SK-N-SH (cell line): ENCODE results near the gene DHX36. TPM values are rescaled to one million over a fixed set of nuclear protein-coding genes. Genes with fewer than 3 reads are reported as not detected.

Experiments used
- CTCF ChIA-PET: fragments of 300-600, 350-600 bp; formaldehyde crosslinking; extraction: SDS; loops from one replicate; lab custom pipeline; 2021; lab: Yijun Ruan, JAX
- POLR2A ChIA-PET: fragments of 350-600 bp; sonication (Branson Sonifier 250); formaldehyde crosslinking; extraction: SDS; loops from one replicate; lab custom pipeline; 2020; ENCODE audit warnings: antibody characterized with exemption, inconsistent platforms; lab: Yijun Ruan, JAX
- DNase-seq: peaks from one replicate; pipeline ENCODE4 v3.0.0; 2012
- H2AFZ ChIP-seq: fragments of 200-600 bp; sonication (generic); 2 replicates; pipeline ENCODE4 v1.8.1; 2016; ENCODE audit warnings: antibody characterized with exemption, mild to moderate bottlenecking, low read depth
- H3F3A ChIP-seq: fragments of 200-600 bp; sonication (generic); replicated peaks from 2 replicates; pipeline ENCODE3; 2016; ENCODE audit warnings: antibody characterized with exemption, mild to moderate bottlenecking; ENCODE audit not compliant: insufficient read depth
- H3K27ac ChIP-seq, 2 experiments: fragments of 200-500 bp in 1 of 2; fragments of 200-600 bp in 1 of 2; sonication (Bioruptor generic) in 1 of 2; sonication (generic), shearing (Covaris generic) in 1 of 2; 2 replicates each; pipeline versions ENCODE4 v1.5.1 to v1.6.1; 2014 to 2016; ENCODE audit warnings: low read depth in 2 of 2, inconsistent platforms in 1 of 2, low read length in 1 of 2, mild to moderate bottlenecking in 1 of 2, mixed read lengths in 1 of 2
- H3K27me3 ChIP-seq: fragments of 200-600 bp; sonication (generic), shearing (Covaris generic); 2 replicates; pipeline ENCODE4 v1.6.1; 2016; ENCODE audit warnings: mixed run types; ENCODE audit not compliant: insufficient read depth
- H3K36me3 ChIP-seq, 2 experiments: fragments of 200-500 bp in 1 of 2; fragments of 200-600 bp in 1 of 2; sonication (Bioruptor generic) in 1 of 2; sonication (generic) in 1 of 2; replicated peaks in 1 of 2; 2 replicates each; pipeline versions ENCODE3 to v1.5.1; 2014 to 2016; ENCODE audit warnings: low read length in 1 of 2, mild to moderate bottlenecking in 1 of 2; ENCODE audit not compliant: insufficient read depth in 2 of 2, control insufficient read depth in 1 of 2
- H3K4me1 ChIP-seq, 2 experiments: fragments of 200-500 bp in 1 of 2; fragments of 200-600 bp in 1 of 2; sonication (Bioruptor generic) in 1 of 2; sonication (generic), shearing (Covaris generic) in 1 of 2; 2 replicates each; pipeline versions ENCODE4 v1.5.1 to v1.6.1; 2014 to 2016; ENCODE audit warnings: low read depth in 1 of 2, low read length in 1 of 2, mixed run types in 1 of 2; ENCODE audit not compliant: insufficient read depth in 2 of 2, control insufficient read depth in 1 of 2
- H3K4me2 ChIP-seq: fragments of 200-600 bp; sonication (generic), shearing (Covaris generic); 2 replicates; pipeline ENCODE4 v1.6.1; 2017; ENCODE audit warnings: mixed run types
- H3K4me3 ChIP-seq, 2 experiments: fragments of 200-500 bp in 1 of 2; fragments of 200-600 bp in 1 of 2; sonication (Bioruptor generic) in 1 of 2; sonication (generic), shearing (Covaris generic) in 1 of 2; 2 replicates each; pipeline versions ENCODE4 v1.5.1 to v1.8.1; 2014 to 2016; ENCODE audit warnings: low read depth in 2 of 2, inconsistent platforms in 1 of 2, low read length in 1 of 2, mild to moderate bottlenecking in 1 of 2, mixed read lengths in 1 of 2, moderate library complexity in 1 of 2
- H3K79me2 ChIP-seq: fragments of 200-600 bp; sonication (generic); 2 replicates; pipeline ENCODE4 v1.8.1; 2017; ENCODE audit warnings: mild to moderate bottlenecking; ENCODE audit not compliant: insufficient read depth
- H3K9ac ChIP-seq: fragments of 200-600 bp; sonication (generic); 2 replicates; pipeline ENCODE4 v1.6.1; 2017; ENCODE audit warnings: mixed run types
- H3K9me2 ChIP-seq: fragments of 200-600 bp; sonication (generic); 2 replicates; pipeline ENCODE4 v1.6.1; 2017; ENCODE audit warnings: mixed run types
- H3K9me3 ChIP-seq: fragments of 200-600 bp; sonication (generic); 2 replicates; pipeline ENCODE4 v1.6.1; 2017; ENCODE audit warnings: mixed run types, mild to moderate bottlenecking, moderate library complexity
- H4K20me1 ChIP-seq: fragments of 200-600 bp; sonication (generic); 2 replicates; pipeline ENCODE4 v1.6.1; 2017; ENCODE audit warnings: mild to moderate bottlenecking, mixed run types; ENCODE audit not compliant: insufficient read depth
- CHD2 ChIP-seq: fragments of 150-350 bp; IDR thresholded peaks from 2 replicates; pipeline ENCODE4 v1.6.1; 2018; ENCODE audit warnings: low read length; ENCODE audit not compliant: partially characterized antibody
- CTCF ChIP-seq: fragments of 200-600 bp; sonication (generic); IDR thresholded peaks from 2 replicates; pipeline ENCODE4 v1.6.1; 2017; ENCODE audit warnings: antibody characterized with exemption, mild to moderate bottlenecking, moderate library complexity
- EP300 ChIP-seq, 2 experiments: IDR thresholded peaks; 2 replicates each; pipeline versions ENCODE4 v1.4.0 to v1.6.1; 2012; ENCODE audit warnings: borderline replicate concordance in 1 of 2, low read depth in 1 of 2, low read length in 1 of 2
- EZH2phosphoT487 ChIP-seq: fragments of 200-600 bp; sonication (generic); IDR thresholded peaks from 2 replicates; pipeline ENCODE4 v1.6.1; 2017; ENCODE audit warnings: low read depth, mixed run types, mild to moderate bottlenecking, antibody characterized with exemption, moderate library complexity, borderline replicate concordance
- FOSL2 ChIP-seq: IDR thresholded peaks from 2 replicates; pipeline ENCODE4 v1.4.0; 2012; ENCODE audit warnings: low read depth, mild to moderate bottlenecking, moderate library complexity, borderline replicate concordance
- IRF3 ChIP-seq: fragments of 150-350 bp; IDR thresholded peaks from 2 replicates; pipeline ENCODE4 v1.6.1; 2016; ENCODE audit warnings: mild to moderate bottlenecking, low read depth, low read length
- NFIC ChIP-seq: IDR thresholded peaks from 2 replicates; pipeline ENCODE4 v1.4.0; 2012; ENCODE audit warnings: borderline replicate concordance
- NRF1 ChIP-seq: IDR thresholded peaks from 2 replicates; pipeline ENCODE4 v1.6.1; 2012; ENCODE audit warnings: low read depth, mild to moderate bottlenecking, low read length
- RXRA ChIP-seq: IDR thresholded peaks from 2 replicates; pipeline ENCODE4 v1.4.0; 2012; ENCODE audit warnings: low read depth, mild to moderate bottlenecking, borderline replicate concordance
- SIN3A ChIP-seq: IDR thresholded peaks from 2 replicates; pipeline ENCODE4 v1.6.1; 2012; ENCODE audit warnings: low read depth, mild to moderate bottlenecking, low read length, moderate library complexity, borderline replicate concordance
- SMC3 ChIP-seq: IDR thresholded peaks from 2 replicates; pipeline ENCODE4 v1.6.1; 2012; ENCODE audit warnings: low read depth, low read length, improper control_type of control experiment
- TAF1 ChIP-seq: IDR thresholded peaks from 2 replicates; pipeline ENCODE4 v1.6.1; 2012; ENCODE audit warnings: low read depth, mild to moderate bottlenecking, low read length, moderate library complexity, borderline replicate concordance
- TCF12 ChIP-seq: IDR thresholded peaks from 2 replicates; pipeline ENCODE4 v1.4.0; 2012
- USF1 ChIP-seq: IDR thresholded peaks from 2 replicates; pipeline ENCODE4 v1.4.0; 2012; ENCODE audit warnings: low read depth, borderline replicate concordance
- USF2 ChIP-seq: fragments of 150-350 bp; IDR thresholded peaks from 2 replicates; pipeline ENCODE4 v1.6.1; 2017; ENCODE audit warnings: antibody characterized with exemption, low read length, low read depth, borderline replicate concordance
- YY1 ChIP-seq: IDR thresholded peaks from 2 replicates; pipeline ENCODE4 v1.4.0; 2012; ENCODE audit warnings: low read depth, mild to moderate bottlenecking
- ZBTB33 ChIP-seq: IDR thresholded peaks from 2 replicates; pipeline ENCODE4 v1.4.0; 2012; ENCODE audit warnings: low read depth, borderline replicate concordance
- polyA plus RNA-seq, 3 experiments: library from polyadenylated mRNA; depleted of rRNA; stranded (reverse); fragments of >200 nt; gene quantifications; 2 replicates each; pipeline ENCODE4 v1.2.3, GENCODE V29; 2012

DHX36 gene
- polyA plus RNA-seq, 1 of the 3 experiments (the other 2 are of a cell fraction), result 22.8 TPM

- no peak for TF ChIP-seq TCF12
- TF ChIP-seq FOSL2, result no peak
- no peak for TF ChIP-seq RXRA
- no peak for TF ChIP-seq TAF1
- TF ChIP-seq IRF3, result no peak
- TF ChIP-seq USF1, result no peak
- no peak for TF ChIP-seq SIN3A
- TF ChIP-seq NFIC, result no peak
- no peak for TF ChIP-seq ZBTB33
- TF ChIP-seq USF2, result no peak
- TF ChIP-seq NRF1, result no peak
- no peak for TF ChIP-seq EP300 (IDR thresholded peaks at IDR 0.05; ENCODE audit: borderline replicate concordance in 1 of 2, low read depth in 1 of 2, low read length in 1 of 2)
- no peak for TF ChIP-seq CHD2
- TF ChIP-seq CTCF, result no peak
- TF ChIP-seq YY1, result no peak
- TF ChIP-seq EZH2phosphoT487, result no peak
- no peak for TF ChIP-seq SMC3
- TF ChIP-seq, all 33 proteins: peak for 0
- DNase-seq, result no peak
- H3K4me1 ChIP-seq, result no peaks in the 10 kb centered on the region; a peak in 2 of 4 replicates
- no peaks in the 10 kb centered on the region for H3K9me3 ChIP-seq
- no peak overlapping the region for H3K27ac ChIP-seq
- peaks cover 78 to 81% of the 10 kb centered on the region in 2 experiments for H3K36me3 ChIP-seq
- H3F3A ChIP-seq, result no peaks in the 10 kb centered on the region
- ChIA-PET POLR2A (no interaction called here), CTCF (interaction anchor here (1.1 kb wide), 1 partner anchor 29 kb away, joined by 4 read pairs; no protein-coding TSS in a partner anchor)
- no peaks in the 10 kb centered on the region for H4K20me1 ChIP-seq
- H3K4me3 ChIP-seq, result no peak overlapping the region
- H3K79me2 ChIP-seq, result peaks cover 35% of the 10 kb centered on the region; the same call in 1 of the 2 replicates
- H3K4me2 ChIP-seq, result no peak overlapping the region
- no peak overlapping the region for H3K9ac ChIP-seq
- no peak overlapping the region for H2AFZ ChIP-seq
- no peaks in the 10 kb centered on the region for H3K27me3 ChIP-seq
- H3K9me2 ChIP-seq, result no peaks in the 10 kb centered on the region
Observed at GRCh38 chr3:154307363-154307762, 16.9 kb downstream of the DHX36 start.
